ENCODE data around the gene ADAMTS8.

The ADAMTS8 gene

DNA sequence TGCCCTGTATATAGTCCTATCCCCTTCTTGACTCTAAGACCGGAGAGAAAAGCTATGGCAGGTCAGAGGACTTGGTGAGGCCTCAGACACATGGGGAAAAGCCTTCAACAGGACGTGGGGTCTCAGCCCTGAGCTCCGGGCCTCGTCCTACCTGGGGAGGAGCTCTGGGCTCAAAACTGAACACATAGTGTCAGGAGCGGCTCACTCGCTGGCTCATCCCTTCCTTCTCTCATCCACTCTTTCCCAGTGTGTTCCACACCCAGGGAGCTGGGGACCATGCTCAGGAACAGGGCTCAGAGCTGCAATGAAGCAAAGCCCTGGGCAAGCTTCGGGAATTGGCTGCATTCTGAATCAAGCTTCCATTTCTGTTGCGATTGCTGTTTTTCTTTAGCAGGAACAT, 34.5 kb upstream of the ADAMTS8 start:
- no peak for DNase-seq (ENCODE audit: low read depth)

DNA sequence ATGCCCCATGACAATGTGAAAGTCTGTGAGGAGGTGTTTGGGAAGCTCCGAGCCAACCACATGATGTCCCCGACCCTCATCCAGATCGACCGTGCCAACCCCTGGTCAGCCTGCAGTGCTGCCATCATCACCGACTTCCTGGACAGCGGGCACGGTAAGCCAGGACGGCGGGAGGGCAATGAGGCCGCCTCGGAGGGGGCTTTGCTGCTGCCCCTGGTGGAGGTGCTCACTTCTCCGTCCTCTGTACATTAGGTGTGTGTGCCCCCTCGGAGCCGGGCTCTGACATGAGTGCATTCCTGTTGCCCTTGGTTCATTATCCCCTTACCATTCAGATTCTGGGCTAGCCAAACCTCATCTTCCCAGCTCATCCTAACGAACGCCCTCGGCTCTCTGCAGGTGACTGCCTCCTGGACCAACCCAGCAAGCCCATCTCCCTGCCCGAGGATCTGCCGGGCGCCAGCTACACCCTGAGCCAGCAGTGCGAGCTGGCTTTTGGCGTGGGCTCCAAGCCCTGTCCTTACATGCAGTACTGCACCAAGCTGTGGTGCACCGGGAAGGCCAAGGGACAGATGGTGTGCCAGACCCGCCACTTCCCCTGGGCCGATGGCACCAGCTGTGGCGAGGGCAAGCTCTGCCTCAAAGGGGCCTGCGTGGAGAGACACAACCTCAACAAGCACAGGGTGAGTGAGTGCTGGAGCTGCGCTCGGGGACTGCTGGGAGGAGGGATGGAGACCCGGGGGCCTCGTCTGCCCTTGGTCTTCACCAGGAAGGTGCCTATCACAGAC, 33.9 kb upstream of the ADAMTS8 start:
- no peak for DNase-seq (ENCODE audit: low read depth)

DNA sequence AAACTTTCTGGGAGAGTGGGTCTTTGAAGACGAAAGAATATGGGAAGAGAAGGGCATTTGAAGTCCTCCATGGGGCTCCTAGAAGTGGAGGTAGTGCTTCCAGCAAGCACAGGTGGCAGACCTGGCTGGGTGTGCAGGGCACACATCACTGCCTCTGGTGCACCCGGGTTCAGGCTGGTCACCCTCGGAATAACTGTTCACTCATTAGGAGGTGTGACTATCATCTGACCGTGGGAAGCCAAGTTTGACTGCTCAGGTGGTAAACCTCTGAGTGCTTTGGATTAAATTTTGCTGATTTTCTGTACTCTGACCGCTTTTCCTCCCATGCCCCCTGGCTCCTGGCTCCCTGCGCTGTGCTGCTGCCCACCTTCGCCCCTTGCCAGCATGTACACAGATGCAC, 31.1 kb upstream of the ADAMTS8 start:
- DNase-seq (ENCODE audit: low read depth): no peak

DNA sequence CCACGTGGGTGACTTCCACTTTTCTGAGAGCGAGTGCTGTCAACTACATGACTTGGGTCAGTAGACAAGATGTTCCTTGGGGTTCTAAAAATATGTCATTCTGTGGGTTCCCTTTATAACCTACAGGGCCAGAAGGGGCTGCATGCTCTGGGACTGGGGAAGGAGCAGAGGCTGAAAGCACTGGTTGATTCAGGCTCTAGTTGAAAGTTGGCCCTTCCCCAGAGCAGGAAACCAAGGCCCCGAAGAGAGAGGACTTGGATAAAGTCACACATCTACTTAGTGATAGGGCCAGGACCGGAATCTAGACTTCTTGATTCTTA, 30.0 kb upstream of the ADAMTS8 start:
- no peak for DNase-seq (ENCODE audit: low read depth)

DNA sequence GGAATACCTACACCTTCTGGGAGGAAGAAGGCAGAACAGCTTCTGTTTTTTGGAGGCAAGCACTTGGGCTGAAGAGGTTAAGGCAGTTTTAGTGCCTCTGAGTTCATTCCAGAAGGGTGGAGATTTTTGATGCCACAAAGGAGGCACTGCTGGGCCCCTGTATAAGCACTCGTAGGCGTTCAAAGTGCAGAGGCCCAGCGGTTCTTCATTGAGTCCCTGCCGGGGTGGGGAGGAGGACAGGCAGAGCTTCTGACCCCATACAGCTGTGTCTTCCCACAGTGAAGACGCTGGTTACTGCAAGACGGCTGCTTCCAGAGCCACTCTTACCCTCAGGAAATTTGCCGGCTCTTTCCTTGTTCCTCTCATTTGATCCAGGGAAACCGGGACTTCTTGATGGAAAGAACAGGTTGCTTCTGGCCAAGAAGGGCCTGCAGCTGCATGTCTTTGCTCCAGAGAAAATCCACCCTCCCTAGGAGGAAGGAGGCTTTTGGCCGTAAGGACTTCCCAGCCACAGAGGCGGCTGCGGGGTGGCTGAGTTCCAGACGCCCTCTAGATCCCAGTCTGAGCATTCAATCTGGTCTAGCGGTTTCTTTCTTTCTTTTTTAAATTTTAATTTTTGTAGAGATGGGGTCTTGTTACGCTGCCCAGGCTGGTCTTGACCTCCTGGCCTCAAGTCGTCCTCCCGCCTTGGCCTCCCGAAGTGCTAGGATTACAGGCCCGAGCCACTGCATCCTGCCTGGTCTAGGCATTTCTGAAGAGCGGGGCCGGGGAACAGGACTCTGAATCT, 29.4 kb upstream of the ADAMTS8 start:
- DNase-seq (ENCODE audit: low read depth): no peak

DNA sequence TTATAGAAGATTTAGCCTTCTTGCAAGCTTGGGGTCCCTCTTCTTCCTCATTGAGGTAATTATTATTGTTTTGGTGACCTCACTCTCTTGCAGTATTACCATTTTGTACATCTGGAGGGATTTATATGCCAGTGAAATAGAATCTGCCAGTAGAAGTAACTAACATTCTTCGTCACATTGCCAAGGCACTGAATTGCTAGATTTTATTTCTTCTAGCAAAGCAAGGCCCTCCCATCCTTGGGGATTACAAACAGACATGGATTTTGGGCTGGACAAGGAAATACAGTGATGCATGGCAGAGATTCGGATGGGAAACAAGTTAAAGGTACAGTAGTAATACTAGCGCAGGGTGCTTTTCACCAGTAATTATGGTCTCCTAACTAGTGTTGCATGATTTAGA, 27.9 kb upstream of the ADAMTS8 start:
- no peak for DNase-seq (ENCODE audit: low read depth)

DNA sequence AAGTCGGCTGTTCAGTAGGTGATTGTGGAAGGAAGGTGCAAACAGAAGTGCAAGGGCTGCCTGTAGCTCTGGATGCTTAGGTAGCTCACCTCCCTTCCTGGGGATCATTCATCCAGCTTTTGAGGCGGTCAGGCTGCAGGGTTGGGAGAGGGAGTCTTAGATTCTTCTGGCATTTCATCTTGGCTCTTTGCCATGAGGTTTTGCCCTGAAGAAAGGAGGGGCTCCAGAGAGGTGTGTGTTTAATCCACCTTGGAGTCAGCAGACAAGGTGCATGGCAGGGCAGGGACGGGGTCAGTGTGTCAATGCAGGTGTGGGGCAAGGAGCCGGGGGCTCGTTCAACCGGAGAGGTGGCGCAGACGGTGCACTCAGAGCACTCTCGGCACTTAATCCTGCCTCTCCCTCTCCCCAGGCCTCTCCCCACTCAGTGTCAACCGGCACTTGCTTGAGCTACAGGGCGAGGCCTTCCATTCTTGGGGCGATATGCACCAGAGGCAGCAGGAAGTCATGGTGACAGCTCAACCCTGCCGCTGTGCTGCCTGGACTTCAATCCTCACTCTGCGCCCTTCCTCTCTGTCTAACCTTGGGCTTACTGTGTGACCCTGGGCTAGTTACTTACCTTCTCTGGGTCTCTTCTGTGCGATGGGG, 27.2 kb upstream of the ADAMTS8 start:
- no peak for DNase-seq (ENCODE audit: low read depth)

DNA sequence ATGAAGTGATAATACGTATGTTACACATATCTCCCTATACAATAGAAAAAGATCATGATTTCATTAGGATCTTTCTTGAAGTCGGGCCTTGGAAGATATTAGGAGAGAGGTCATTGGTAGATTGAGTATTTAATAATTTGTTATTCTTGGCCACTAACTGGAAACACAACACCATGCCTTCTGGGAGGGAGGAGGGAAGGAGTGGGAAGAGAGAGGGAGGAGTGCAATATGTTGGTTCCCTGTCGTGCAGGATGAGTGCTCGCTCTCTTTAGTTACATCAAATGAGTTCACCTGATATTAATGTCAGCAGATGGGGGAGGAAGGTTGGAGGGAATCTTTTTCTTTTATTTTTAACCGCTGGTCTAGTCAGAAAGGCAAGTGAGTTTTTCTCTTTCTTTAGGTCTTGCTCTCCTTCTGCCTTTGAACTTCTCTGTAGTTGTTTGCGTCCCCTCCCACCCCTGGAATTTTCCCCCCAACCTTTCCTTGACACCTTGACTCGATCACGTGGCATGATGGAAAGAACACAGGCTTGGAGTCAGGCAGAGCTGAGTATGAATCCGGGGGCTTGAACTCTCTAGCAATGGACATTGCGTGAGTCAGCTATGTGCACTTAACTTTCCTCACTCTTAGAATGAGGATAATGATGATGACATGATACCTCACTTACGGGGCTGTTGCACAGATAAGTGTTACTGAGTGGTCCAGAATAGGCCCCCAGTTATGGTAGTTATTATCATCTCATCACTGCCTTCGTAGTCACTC, 26.3 kb upstream of the ADAMTS8 start:
- no peak for DNase-seq (ENCODE audit: low read depth)

DNA sequence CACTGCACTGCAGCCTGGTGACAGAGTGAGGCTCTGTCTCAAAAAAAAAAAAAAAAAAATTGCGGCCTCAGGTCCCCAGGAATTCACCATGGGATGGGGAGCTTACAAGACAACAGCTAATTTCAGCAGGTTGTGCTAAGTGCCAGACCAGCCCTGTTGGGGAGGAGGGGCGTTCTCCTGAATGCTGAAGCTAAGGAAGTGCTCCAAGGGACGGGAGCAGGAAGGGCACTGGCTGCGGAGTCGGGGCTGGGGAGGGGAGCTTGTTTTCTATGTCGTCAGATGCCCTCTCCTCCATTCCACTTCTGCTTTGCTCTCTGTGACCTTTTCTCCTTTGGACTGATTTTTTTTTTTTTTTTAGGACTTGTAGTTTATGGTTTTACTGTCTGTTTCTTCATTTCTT, 24.5 kb upstream of the ADAMTS8 start:
- DNase-seq (ENCODE audit: low read depth): no peak

DNA sequence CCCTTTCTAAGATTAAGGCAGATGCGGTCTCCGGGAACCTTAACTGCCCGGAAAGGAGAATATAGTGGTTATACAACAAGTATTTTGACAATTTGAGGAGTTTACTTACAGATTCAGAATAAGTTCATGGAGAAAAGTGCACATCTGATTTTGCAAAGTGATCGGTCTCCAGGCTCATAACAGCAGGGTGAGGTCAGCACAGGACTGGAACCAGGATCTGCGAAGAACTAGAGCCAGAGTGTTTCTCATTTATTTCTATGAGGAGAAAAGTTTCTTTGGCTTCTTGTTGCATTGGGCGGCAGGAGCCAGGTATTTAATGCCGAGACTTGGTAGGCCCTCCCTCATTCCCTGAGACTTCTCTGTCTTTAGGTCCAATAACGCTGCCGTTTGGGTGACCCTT, 23.8 kb upstream of the ADAMTS8 start:
- no peak for DNase-seq (ENCODE audit: low read depth)

DNA sequence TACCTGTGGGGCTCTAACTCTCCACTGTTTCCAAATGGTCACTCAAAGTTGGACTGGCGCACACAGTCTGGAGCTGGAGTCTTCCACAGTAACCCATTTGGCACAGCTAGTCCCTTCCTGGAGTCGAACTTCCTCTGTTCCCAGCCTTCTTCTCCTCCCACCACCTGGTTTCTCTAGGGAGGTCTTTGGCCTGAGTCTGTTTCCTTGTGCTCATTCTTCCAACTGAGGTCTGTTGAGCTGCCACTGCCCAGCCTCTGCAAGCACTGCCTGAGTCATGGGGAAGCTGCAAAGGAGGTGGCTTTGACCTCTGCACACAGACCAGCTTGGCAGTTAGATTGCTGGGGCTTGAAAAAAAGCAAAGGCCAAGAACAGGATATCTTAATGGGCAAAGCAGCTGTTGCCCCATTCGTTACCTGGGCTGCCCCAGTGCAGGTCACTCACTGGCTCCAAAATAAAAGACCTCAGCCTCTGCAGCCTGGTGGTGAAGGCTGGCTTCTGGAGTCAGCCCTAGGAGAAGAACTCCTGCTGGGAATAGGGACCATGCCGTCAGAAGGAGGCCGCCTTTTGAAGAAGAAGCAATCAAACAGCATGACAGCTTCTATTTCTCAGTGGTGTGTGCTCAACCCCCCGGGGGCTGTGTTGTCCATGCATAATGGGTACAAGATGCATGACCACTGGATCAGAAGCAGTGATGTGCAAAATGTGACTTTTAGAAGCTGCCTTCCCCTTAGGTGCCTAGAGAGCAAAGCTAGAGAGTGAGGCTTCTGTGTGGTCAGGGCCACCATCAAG, 23.0 kb upstream of the ADAMTS8 start:
- DNase-seq (ENCODE audit: low read depth): no peak

DNA sequence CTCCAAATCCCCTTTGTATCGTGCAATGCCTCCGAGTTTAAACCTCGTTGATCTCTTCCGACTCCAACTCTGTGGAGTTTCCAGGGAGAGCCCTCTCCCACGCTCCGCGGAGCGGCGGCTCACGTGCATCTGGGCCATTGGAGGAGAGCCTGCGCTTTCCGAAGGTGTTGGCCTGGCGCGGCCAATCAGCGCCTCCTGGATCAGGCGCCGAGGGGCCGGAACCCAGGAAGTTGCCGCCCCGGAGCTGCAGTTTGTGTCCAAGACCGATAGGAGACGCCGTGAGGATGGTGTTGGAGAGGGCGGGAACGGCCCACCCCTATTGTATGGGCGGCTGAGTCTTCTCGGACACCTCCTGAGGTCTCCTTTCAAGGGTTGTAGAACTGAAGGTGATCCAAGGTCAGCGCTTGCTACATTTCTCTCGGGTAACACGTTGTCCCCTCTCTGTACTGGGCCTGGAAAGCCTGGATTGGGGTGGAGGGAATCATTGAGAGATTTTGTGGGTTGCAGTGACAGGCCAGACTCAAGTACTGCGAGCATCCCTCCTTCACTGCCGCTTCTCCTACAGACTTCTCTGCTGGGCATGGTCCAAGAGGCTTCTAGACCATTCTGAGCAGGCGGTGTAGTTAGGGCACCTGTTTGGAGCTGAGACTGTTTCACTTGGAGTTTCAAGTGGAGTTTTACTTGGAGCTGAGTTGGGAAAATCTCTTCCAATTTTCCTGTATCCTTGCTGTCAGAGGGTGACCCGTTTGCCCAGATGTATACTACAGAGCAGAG, 21.8 kb upstream of the ADAMTS8 start:
- DNase-seq (ENCODE audit: low read depth): no peak

DNA sequence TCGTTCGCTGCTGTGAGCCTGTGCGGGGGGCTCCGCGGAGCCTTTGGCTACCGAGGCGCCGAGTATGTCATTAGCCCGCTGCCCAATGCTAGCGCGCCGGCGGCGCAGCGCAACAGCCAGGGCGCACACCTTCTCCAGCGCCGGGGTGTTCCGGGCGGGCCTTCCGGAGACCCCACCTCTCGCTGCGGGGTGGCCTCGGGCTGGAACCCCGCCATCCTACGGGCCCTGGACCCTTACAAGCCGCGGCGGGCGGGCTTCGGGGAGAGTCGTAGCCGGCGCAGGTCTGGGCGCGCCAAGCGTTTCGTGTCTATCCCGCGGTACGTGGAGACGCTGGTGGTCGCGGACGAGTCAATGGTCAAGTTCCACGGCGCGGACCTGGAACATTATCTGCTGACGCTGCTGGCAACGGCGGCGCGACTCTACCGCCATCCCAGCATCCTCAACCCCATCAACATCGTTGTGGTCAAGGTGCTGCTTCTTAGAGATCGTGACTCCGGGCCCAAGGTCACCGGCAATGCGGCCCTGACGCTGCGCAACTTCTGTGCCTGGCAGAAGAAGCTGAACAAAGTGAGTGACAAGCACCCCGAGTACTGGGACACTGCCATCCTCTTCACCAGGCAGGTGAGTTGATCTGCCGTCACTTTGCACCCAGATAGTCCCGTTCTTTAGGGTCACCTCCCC, 21.0 kb upstream of the ADAMTS8 start:
- no peak for DNase-seq (ENCODE audit: low read depth)

DNA sequence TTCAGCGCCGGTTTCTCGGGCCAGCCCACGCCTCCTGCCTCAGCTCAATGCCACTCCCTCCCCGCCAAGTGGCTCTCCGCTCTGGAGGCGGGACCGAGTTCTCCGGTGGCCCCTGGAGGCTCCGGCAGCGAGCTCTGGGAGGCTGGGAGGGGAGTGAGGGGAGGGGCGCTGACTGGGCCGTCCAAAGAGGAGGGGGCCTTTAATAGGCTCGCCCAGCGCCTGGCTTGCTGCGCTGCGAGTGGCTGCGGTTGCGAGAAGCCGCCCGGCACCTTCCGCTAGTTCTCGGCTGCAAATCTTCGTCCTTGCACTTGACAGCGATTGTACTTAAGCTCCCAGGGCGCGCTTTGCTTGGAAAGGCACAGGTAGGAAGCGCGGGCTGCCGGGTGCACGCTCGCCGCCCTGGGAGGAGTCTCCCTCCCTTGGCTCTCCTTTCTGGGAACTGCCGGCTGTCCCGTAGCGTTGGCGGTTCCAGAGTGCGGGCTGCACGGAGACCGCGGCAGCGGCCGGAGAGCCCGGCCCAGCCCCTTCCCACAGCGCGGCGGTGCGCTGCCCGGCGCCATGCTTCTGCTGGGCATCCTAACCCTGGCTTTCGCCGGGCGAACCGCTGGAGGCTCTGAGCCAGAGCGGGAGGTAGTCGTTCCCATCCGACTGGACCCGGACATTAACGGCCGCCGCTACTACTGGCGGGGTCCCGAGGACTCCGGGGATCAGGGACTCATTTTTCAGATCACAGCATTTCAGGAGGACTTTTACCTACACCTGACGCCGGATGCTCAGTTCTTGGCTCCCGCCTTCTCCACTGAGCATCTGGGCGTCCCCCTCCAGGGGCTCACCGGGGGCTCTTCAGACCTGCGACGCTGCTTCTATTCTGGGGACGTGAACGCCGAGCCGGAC, 20.3 kb upstream of the ADAMTS8 start, which contains the start of gene ADAMTS15:
Gene ADAMTS15 (plus strand): TSS at position 230 of the 894 bp plus-strand sequence. CDS start 329 bp downstream, at position 559.
- no peak for DNase-seq (ENCODE audit: low read depth)

DNA sequence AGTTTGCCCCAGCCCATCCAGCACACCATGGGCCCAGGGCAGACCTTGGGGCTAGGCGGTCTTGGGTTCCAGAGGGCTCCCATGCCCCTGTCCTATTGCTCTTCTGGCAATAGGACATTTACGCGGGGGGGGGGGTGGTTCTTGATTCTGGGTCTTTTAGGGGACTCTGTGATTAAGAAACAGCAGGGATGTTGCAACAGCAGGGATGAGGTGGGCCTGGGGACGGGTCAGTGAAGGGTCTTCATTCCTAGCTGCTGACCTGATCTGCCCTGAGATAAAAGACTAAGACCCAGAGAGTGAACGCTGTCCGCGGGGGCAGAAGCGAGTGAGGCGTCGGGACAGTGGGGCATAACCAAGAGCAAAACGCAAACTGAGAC, 19.6 kb upstream of the ADAMTS8 start:
- DNase-seq (ENCODE audit: low read depth): no peak

DNA sequence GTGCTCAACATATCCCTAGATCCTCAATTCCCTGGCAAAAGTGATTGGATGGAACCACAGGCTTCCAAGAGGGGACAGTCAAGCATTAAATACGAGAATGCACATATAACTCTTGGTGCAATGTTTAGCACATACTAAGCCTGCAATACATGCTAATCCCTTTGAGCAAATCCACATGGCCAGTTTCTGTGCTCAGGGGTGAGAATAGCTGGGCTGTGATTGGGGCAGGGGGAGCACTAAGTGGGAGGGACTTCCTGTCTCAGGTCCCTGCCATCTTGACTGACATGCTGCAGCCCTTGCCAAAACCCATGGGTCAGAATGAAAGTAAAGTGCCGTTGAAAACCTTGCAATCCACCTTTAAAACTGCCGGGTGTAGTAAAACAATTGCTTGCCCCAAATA, 17.4 kb upstream of the ADAMTS8 start:
- DNase-seq (ENCODE audit: low read depth): no peak

DNA sequence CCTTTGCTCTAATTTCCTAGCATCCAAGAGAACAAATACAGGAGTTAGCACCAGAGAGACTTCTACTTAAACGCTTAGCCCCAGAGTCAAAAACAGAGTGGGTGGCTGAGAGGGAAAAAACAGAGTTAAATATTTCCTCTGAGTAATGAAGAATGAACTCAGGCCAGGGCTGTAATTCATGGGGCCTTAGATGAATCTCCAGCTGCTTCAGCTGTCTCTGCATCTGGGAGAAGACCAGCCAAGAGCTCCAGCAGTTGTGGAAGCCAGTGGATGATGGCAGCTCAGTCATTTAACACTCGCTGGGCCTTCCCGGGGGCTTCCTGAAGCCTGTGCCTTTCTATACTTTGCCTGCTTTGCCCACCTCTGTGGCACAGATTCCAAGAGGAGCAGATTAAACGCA, 14.3 kb upstream of the ADAMTS8 start:
- no peak for DNase-seq (ENCODE audit: low read depth)

DNA sequence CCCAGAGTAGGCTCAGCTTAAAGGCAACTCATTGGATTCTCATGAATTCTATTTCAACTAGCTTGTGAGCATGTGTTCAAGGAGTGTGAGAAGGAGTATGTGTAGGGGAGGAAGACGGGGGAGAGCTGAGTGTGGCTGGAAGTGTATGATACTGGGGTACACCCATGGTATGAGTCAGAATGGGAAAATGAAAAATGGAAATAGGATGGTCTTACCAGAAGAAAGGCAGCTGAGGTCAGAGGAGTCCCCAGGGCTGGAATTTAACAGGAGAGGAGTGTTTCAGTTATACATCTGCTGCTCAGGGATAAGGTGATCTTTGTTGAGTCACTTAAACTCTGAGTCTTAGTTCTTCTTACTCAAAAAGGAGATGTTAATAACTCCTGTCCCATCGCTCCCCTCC, 13.3 kb upstream of the ADAMTS8 start:
- DNase-seq (ENCODE audit: low read depth): no peak

DNA sequence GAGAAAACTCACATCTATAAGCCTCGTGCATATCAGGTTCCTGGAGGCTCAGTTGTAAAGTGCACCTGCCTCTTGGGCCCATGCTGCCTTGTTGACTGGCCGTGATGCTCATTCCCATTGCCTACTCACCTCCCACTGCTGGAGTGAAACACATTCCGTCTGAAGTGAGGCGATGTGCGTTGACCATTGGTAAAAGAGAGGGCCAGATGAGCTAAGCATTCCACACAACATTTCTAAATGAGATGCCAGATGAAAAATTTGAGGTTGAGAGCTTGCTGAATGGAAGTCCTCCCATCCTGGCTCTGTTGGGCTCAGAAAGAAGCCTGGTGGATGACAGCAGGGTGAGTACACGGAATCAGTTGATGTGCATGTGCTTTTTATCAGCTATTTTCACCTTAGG, 11.5 kb upstream of the ADAMTS8 start:
- DNase-seq (ENCODE audit: low read depth): no peak

Measured in activated T-cell treated with anti-CD3 and anti-CD28 coated beads for 24 hours (primary cell).